ENCODE data around the gene NISCH. TPM values are rescaled to one million over a fixed set of nuclear protein-coding genes. Genes with fewer than 3 reads are reported as not detected.

The NISCH gene
- total RNA-seq, 1 experiment from 2014 or later = 62.2 TPM

GRCh38 chr3:52489453-52489852 is 34.0 kb downstream of the NISCH start:
- H3K4me3 Mint-ChIP-seq (ENCODE audit: unreplicated experiment) = no peak overlapping the region
- no TSS peak for BruUV-seq (replicated peaks)
- no peaks in the 10 kb centered on the region for H3K9me3 Mint-ChIP-seq (ENCODE audit: unreplicated experiment)
- no peak for TF ChIP-seq CTCF (IDR thresholded peaks at IDR 0.05; ENCODE audit: insufficient read depth in 1 of 2, low read depth in 1 of 2, low read length in 1 of 2, severe bottlenecking in 1 of 2, unreplicated experiment in 1 of 2)
- no peaks in the 10 kb centered on the region for H3K9me3 ChIP-seq
- no peaks in the 10 kb centered on the region for H3K27me3 Mint-ChIP-seq (ENCODE audit: insufficient read depth, unreplicated experiment)
- H3K4me3 ChIP-seq (ENCODE audit: low read depth, low read length) = no peak overlapping the region
- POLR2A ChIA-PET = no interaction called here
- no peaks in the 10 kb centered on the region for H3K4me1 ChIP-seq
- no peak for DNase-seq
- intact Hi-C loops (cut with micrococcal nuclease; ENCODE audit: unreplicated experiment) = no loop called here
- peaks cover 22% of the 10 kb centered on the region for H3K36me3 Mint-ChIP-seq (ENCODE audit: insufficient read depth, unreplicated experiment)
- no peaks in the 10 kb centered on the region for H3K4me1 Mint-ChIP-seq (ENCODE audit: low read depth, unreplicated experiment)
- H3K27ac Mint-ChIP-seq (ENCODE audit: unreplicated experiment) = no peak overlapping the region
- CTCF ChIA-PET = no interaction called here
- H3K27me3 ChIP-seq (replicated peaks; ENCODE audit: control insufficient read depth, insufficient read depth, low read length) = no peaks in the 10 kb centered on the region
- 0 out of 2 replicates have a peak, but pooled peaks cover 1% of the 10 kb centered on the region for H3K36me3 ChIP-seq (ENCODE audit: control insufficient read depth, insufficient read depth, low read length)

GRCh38 chr3:52490035-52490938 is 34.9 kb downstream of the NISCH start:
- no peak overlapping the region for H3K4me3 Mint-ChIP-seq (ENCODE audit: unreplicated experiment)
- peaks cover 22% of the 10 kb centered on the region for H3K36me3 Mint-ChIP-seq (ENCODE audit: insufficient read depth, unreplicated experiment)
- no peaks in the 10 kb centered on the region for H3K4me1 Mint-ChIP-seq (ENCODE audit: low read depth, unreplicated experiment)
- intact Hi-C loops (cut with micrococcal nuclease; ENCODE audit: unreplicated experiment) = no loop called here
- no peak for DNase-seq
- BruUV-seq (replicated peaks) = no TSS peak
- POLR2A ChIA-PET = no interaction called here
- H3K27me3 ChIP-seq (replicated peaks; ENCODE audit: control insufficient read depth, insufficient read depth, low read length) = no peaks in the 10 kb centered on the region
- no peak overlapping the region for H3K4me3 ChIP-seq (ENCODE audit: low read depth, low read length)
- H3K9me3 Mint-ChIP-seq (ENCODE audit: unreplicated experiment) = no peaks in the 10 kb centered on the region
- CTCF ChIA-PET = interaction anchor here (0.9 kb wide), 1 partner anchor 33 kb away, joined by 3 read pairs; no protein-coding TSS in a partner anchor
- 0 out of 2 replicates have a peak, but pooled peaks cover 1% of the 10 kb centered on the region for H3K36me3 ChIP-seq (ENCODE audit: control insufficient read depth, insufficient read depth, low read length)
- H3K4me1 ChIP-seq = no peaks in the 10 kb centered on the region
- no peak for TF ChIP-seq CTCF (IDR thresholded peaks at IDR 0.05; ENCODE audit: insufficient read depth in 1 of 2, low read depth in 1 of 2, low read length in 1 of 2, severe bottlenecking in 1 of 2, unreplicated experiment in 1 of 2)
- no peaks in the 10 kb centered on the region for H3K9me3 ChIP-seq
- no peaks in the 10 kb centered on the region for H3K27me3 Mint-ChIP-seq (ENCODE audit: insufficient read depth, unreplicated experiment)
- H3K27ac Mint-ChIP-seq (ENCODE audit: unreplicated experiment) = no peak overlapping the region

GRCh38 chr3:52490939-52491526 is 35.6 kb downstream of the NISCH start:
- no peak for DNase-seq
- no peak for TF ChIP-seq CTCF (IDR thresholded peaks at IDR 0.05; ENCODE audit: insufficient read depth in 1 of 2, low read depth in 1 of 2, low read length in 1 of 2, severe bottlenecking in 1 of 2, unreplicated experiment in 1 of 2)
- 0 out of 2 replicates have a peak, but pooled peaks cover 1% of the 10 kb centered on the region for H3K36me3 ChIP-seq (ENCODE audit: control insufficient read depth, insufficient read depth, low read length)
- no peaks in the 10 kb centered on the region for H3K4me1 ChIP-seq
- POLR2A ChIA-PET = no interaction called here
- intact Hi-C loops (cut with micrococcal nuclease; ENCODE audit: unreplicated experiment) = no loop called here
- peaks cover 22% of the 10 kb centered on the region for H3K36me3 Mint-ChIP-seq (ENCODE audit: insufficient read depth, unreplicated experiment)
- H3K27ac Mint-ChIP-seq (ENCODE audit: unreplicated experiment) = no peak overlapping the region
- CTCF ChIA-PET = interaction anchor here (0.9 kb wide), 1 partner anchor 34 kb away, joined by 3 read pairs; no protein-coding TSS in a partner anchor
- no peak overlapping the region for H3K4me3 ChIP-seq (ENCODE audit: low read depth, low read length)
- H3K4me1 Mint-ChIP-seq (ENCODE audit: low read depth, unreplicated experiment) = no peaks in the 10 kb centered on the region
- H3K27me3 ChIP-seq (replicated peaks; ENCODE audit: control insufficient read depth, insufficient read depth, low read length) = no peaks in the 10 kb centered on the region
- no TSS peak for BruUV-seq (replicated peaks)
- H3K27me3 Mint-ChIP-seq (ENCODE audit: insufficient read depth, unreplicated experiment) = no peaks in the 10 kb centered on the region
- no peak overlapping the region for H3K4me3 Mint-ChIP-seq (ENCODE audit: unreplicated experiment)
- H3K9me3 Mint-ChIP-seq (ENCODE audit: unreplicated experiment) = no peaks in the 10 kb centered on the region
- no peaks in the 10 kb centered on the region for H3K9me3 ChIP-seq
